Ovary (tissue), 3 donors: Measurements from ENCODE around the gene IER5.

ENCODE experiments used
- CTCF ChIP-seq, 3 donors: fragments of 450-650 bp in 2 of 3; fragments of 200-600 bp in 1 of 3; IDR thresholded peaks; one replicate each; pipeline versions ENCODE4 v1.5.1 to v1.8.0; 2016 to 2022; ENCODE audit warnings: antibody characterized with exemption in 3 of 3, mild to moderate bottlenecking in 1 of 3
- EP300 ChIP-seq: sonication (generic); formaldehyde crosslinking; IDR thresholded peaks from one replicate; pipeline ENCODE4 v1.6.1; 2017; ENCODE audit warnings: antibody characterized with exemption
- POLR2A ChIP-seq: fragments of 450-650 bp; IDR thresholded peaks from one replicate; pipeline ENCODE4 v1.6.1; 2017; ENCODE audit warnings: antibody characterized with exemption, mild to moderate bottlenecking, moderate library complexity
- donor health status: DM: no; HTN: no; CAD: no.

GRCh38 chr1:181126871-181127587 lies 38.5 kb downstream of the IER5 start:
- TF ChIP-seq CTCF (IDR thresholded peaks at IDR 0.05) (no peak), POLR2A (no peak), EP300 (no peak)
